SK-N-SH treated with all-trans-retinoic acid at 6 μM for 48 hours (cell line): Measurements from ENCODE around the gene TOR1A.

Source experiments
- ATAC-seq: fragments of 200-7000 bp; cut with Tn5 transposase; 3 replicates; pipeline ENCODE4 v1.9.1; 2020; ENCODE audit warnings: mild to moderate bottlenecking, moderate library complexity
- ARNTL ChIP-seq: fragments of 450-650 bp; formaldehyde crosslinking; IDR thresholded peaks from 2 replicates; pipeline ENCODE4 v1.5.0; 2020; ENCODE audit warnings: low read depth, mild to moderate bottlenecking, moderate library complexity, borderline replicate concordance
- BACH2 ChIP-seq: fragments of 250-450 bp; sonication (Bioruptor Pico); IDR thresholded peaks from 2 replicates; pipeline ENCODE4 v1.9.0; 2021; ENCODE audit warnings: mild to moderate bottlenecking, borderline replicate concordance
- CSDC2 ChIP-seq: fragments of 250-450 bp; sonication (Bioruptor Pico); IDR thresholded peaks from 2 replicates; pipeline ENCODE4 v1.5.0; 2020; ENCODE audit warnings: mild to moderate bottlenecking, moderate library complexity
- ESRRG ChIP-seq: fragments of 250-450 bp; sonication (Bioruptor Pico); IDR thresholded peaks from 2 replicates; pipeline ENCODE4 v1.6.1; 2021; ENCODE audit warnings: mild to moderate bottlenecking
- GLIS3 ChIP-seq: fragments of 250-450 bp; sonication (Bioruptor Pico); IDR thresholded peaks from 2 replicates; pipeline ENCODE4 v1.5.0; 2020; ENCODE audit warnings: mild to moderate bottlenecking, moderate library complexity
- ISL1 ChIP-seq: fragments of 250-450 bp; sonication (Bioruptor Pico); IDR thresholded peaks from 2 replicates; pipeline ENCODE4 v2.1.2; 2022; ENCODE audit warnings: mild to moderate bottlenecking, moderate library complexity
- OSR1 ChIP-seq: fragments of 250-450 bp; sonication (Bioruptor Pico); IDR thresholded peaks from 2 replicates; pipeline ENCODE4 v1.8.0; 2022; ENCODE audit warnings: moderate library complexity, mild to moderate bottlenecking, inconsistent platforms
- RARB ChIP-seq: fragments of 250-450 bp; sonication (Bioruptor Pico); IDR thresholded peaks from 2 replicates; pipeline ENCODE4 v1.8.0; 2021; ENCODE audit warnings: mild to moderate bottlenecking, moderate library complexity
- SNAI2 ChIP-seq: fragments of 250-450 bp; sonication (Bioruptor Pico); IDR thresholded peaks from 2 replicates; pipeline ENCODE4 v1.5.0; 2020; ENCODE audit warnings: mild to moderate bottlenecking, moderate library complexity
- TCF4 ChIP-seq: fragments of 250-450 bp; sonication (Bioruptor Pico); IDR thresholded peaks from 2 replicates; pipeline ENCODE4 v1.8.0; 2021; ENCODE audit warnings: mild to moderate bottlenecking, moderate library complexity, borderline replicate concordance
- TOX ChIP-seq: fragments of 250-450 bp; sonication (Bioruptor Pico); IDR thresholded peaks from 2 replicates; pipeline ENCODE4 v1.8.0; 2021; ENCODE audit warnings: mild to moderate bottlenecking, moderate library complexity, borderline replicate concordance
- TSHZ2 ChIP-seq: fragments of 250-450 bp; sonication (Bioruptor Pico); IDR thresholded peaks from 2 replicates; pipeline ENCODE4 v1.5.0; 2020; ENCODE audit warnings: mild to moderate bottlenecking, moderate library complexity
- ZC3H10 ChIP-seq: fragments of 250-450 bp; sonication (Bioruptor Pico); IDR thresholded peaks from 2 replicates; pipeline ENCODE4 v1.5.1; 2021; ENCODE audit warnings: mild to moderate bottlenecking, moderate library complexity
- ZFP3 ChIP-seq: fragments of 250-450 bp; sonication (Bioruptor Pico); IDR thresholded peaks from 2 replicates; pipeline ENCODE4 v1.5.0; 2020; ENCODE audit warnings: mild to moderate bottlenecking, moderate library complexity
- ZFP30 ChIP-seq: fragments of 450-650 bp; formaldehyde crosslinking; IDR thresholded peaks from 2 replicates; pipeline ENCODE4 v1.5.0; 2022; ENCODE audit warnings: mild to moderate bottlenecking, moderate library complexity
- ZNF565 ChIP-seq: fragments of 450-650 bp; formaldehyde crosslinking; conservative IDR thresholded peaks from 2 replicates; pipeline ENCODE4 v1.5.0; 2020; ENCODE audit warnings: low read depth, mild to moderate bottlenecking, moderate library complexity
- ZNF70 ChIP-seq: fragments of 450-650 bp; formaldehyde crosslinking; IDR thresholded peaks from 2 replicates; pipeline ENCODE4 v1.5.0; 2020; ENCODE audit warnings: mild to moderate bottlenecking, moderate library complexity
- ZNF8 ChIP-seq: fragments of 450-650 bp; formaldehyde crosslinking; IDR thresholded peaks from 2 replicates; pipeline ENCODE4 v1.5.0; 2020; ENCODE audit warnings: mild to moderate bottlenecking, moderate library complexity
- TF ChIP-seq, protein P1 (sequence below): fragments of 250-450 bp; sonication (Bioruptor Pico); IDR thresholded peaks from 2 replicates; pipeline ENCODE4 v1.5.1; 2021; ENCODE audit warnings: mild to moderate bottlenecking, moderate library complexity
- TF ChIP-seq, protein P2 (sequence below): fragments of 250-450 bp; sonication (Bioruptor Pico); IDR thresholded peaks from 2 replicates; pipeline ENCODE4 v1.8.0; 2020; ENCODE audit warnings: mild to moderate bottlenecking, moderate library complexity, borderline replicate concordance

Gene TOR1A

GRCh38 chr9:129848712-129849441 lies 24.9 kb upstream of the TOR1A start (continued):
- TF ChIP-seq, protein P1, sequence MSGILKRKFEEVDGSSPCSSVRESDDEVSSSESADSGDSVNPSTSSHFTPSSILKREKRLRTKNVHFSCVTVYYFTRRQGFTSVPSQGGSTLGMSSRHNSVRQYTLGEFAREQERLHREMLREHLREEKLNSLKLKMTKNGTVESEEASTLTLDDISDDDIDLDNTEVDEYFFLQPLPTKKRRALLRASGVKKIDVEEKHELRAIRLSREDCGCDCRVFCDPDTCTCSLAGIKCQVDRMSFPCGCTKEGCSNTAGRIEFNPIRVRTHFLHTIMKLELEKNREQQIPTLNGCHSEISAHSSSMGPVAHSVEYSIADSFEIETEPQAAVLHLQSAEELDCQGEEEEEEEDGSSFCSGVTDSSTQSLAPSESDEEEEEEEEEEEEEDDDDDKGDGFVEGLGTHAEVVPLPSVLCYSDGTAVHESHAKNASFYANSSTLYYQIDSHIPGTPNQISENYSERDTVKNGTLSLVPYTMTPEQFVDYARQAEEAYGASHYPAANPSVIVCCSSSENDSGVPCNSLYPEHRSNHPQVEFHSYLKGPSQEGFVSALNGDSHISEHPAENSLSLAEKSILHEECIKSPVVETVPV (CRISPR knock-in tag) = no peak
- TF ChIP-seq ISL1 (CRISPR knock-in tag) (no peak), ZFP30 (no peak), ZNF565 (no peak), OSR1 (no peak), CSDC2 (CRISPR knock-in tag) (no peak), GLIS3 (no peak), ESRRG (no peak), ZC3H10 (CRISPR knock-in tag) (no peak), TCF4 (CRISPR knock-in tag) (no peak), TOX (CRISPR knock-in tag) (no peak), BACH2 (CRISPR knock-in tag) (no peak)

DNA sequence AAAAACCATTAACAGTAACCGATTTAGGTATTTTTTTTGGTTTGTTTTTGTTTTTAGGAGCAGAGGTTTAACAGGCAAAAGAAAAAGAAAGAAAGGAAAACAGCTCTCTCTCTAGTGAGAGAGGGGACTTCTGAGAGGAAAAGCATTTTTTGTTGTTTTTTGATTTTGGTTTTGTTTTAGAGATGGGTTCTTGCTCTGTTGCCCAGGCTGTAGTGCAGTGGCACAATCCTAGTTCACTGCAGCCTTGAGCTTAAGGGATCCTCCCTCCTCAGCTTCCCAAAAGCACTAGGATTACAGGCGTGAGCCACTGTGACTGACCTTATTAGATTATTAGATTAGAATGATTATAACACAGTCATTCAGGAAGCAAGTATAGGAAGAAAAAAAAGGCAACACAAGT lies 21.4 kb upstream of the TOR1A start:
- no peak for ATAC-seq
- TF ChIP-seq ZNF8 (CRISPR knock-in tag) (no peak), ZFP3 (CRISPR knock-in tag) (no peak), GLIS3 (no peak), RARB (no peak), TSHZ2 (CRISPR knock-in tag) (no peak)
- TF ChIP-seq, protein P1 (CRISPR knock-in tag) = no peak
- TF ChIP-seq, protein P2, sequence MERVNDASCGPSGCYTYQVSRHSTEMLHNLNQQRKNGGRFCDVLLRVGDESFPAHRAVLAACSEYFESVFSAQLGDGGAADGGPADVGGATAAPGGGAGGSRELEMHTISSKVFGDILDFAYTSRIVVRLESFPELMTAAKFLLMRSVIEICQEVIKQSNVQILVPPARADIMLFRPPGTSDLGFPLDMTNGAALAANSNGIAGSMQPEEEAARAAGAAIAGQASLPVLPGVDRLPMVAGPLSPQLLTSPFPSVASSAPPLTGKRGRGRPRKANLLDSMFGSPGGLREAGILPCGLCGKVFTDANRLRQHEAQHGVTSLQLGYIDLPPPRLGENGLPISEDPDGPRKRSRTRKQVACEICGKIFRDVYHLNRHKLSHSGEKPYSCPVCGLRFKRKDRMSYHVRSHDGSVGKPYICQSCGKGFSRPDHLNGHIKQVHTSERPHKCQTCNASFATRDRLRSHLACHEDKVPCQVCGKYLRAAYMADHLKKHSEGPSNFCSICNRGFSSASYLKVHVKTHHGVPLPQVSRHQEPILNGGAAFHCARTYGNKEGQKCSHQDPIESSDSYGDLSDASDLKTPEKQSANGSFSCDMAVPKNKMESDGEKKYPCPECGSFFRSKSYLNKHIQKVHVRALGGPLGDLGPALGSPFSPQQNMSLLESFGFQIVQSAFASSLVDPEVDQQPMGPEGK (CRISPR knock-in tag) = no peak

DNA sequence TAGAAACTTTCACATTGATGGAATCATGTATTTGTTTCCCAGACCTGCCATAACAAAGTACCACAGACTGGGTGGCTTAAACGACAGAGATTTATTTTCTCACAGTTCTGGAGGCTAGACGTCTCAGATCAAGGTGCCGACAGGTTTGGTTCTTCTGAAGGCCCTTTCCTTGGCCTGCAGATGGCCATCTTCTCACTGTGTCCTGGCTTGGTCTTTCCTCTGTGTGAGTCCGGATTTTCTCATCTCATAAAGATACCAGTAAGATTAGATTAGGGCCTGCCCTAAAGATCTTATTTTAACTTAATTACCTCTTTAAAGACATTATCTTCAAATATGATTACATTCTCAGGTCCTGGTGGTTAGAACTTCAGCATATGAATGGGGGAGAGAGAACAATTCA lies 17.1 kb upstream of the TOR1A start:
- peak; percentile 39 for TF ChIP-seq ISL1 (CRISPR knock-in tag)
- no peak for TF ChIP-seq OSR1
- peak; percentile 57; the same call in 1 of the 2 replicates for TF ChIP-seq TCF4 (CRISPR knock-in tag)
- ATAC-seq = no peak

DNA sequence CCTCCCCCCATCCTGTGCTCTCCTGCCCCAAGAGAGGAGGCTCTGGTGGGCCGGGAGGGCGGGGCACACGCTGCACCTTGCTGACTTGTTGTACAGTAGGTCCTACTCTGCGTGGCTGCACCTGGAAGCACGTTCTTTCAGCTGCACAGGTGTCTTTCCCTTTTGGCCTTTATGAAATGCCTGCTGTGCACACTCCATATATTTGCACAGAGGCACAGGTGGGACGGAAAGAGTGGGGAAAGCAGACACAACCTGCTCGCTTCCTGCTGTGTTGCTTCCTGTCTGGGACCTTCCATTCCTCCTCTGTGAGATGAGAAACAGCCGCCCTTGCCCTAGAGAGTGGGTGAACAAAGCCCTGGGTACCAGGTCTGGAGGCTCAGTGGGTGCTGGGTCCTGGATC lies 16.1 kb upstream of the TOR1A start:
- no peak for ATAC-seq
- TF ChIP-seq SNAI2 (CRISPR knock-in tag) (no peak), TCF4 (CRISPR knock-in tag) (no peak), ZNF565 (no peak), ARNTL (no peak), ZNF70 (CRISPR knock-in tag) (no peak), TOX (CRISPR knock-in tag) (no peak), OSR1 (no peak)
- TF ChIP-seq, protein P2 (CRISPR knock-in tag) = no peak
- TF ChIP-seq, protein P1 (CRISPR knock-in tag) = no peak
